HG02981 (cell line): ENCODE measurements around the gene WRAP53.

Experiments used
- ATAC-seq: cut with Tn5 transposase; IDR thresholded peaks from one replicate; pipeline ENCODE4 v1.9.1; 2021; ENCODE audit warnings: mild to moderate bottlenecking, moderate library complexity; ENCODE audit not compliant: unreplicated experiment

WRAP53 gene

DNA sequence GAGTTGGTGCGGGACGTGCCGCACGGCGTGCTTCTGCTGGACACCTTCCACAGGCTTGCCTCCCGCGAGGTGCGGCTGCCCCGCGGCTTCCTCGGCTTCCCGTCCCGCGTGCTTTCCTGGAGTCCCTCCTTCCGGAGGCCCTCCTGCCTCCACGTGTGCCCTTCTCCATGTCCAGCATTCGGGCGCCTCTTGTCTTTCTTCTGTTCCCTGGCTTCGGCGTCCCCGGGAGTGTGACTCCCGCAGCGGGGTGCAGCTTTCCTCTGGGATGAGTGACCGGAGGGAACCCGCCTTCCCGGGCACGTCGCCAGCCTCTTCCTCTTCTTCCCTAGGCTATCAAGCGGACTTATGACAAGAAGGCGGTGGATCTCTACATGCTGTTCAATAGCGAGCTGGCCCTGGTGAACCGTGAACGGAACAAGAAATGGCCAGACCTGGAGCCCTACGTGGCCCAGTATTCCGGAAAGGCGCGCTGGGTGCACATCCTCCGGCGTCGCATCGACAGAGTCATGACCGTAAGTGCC is 52.3 kb downstream of the WRAP53 start:
- no peak for ATAC-seq

DNA sequence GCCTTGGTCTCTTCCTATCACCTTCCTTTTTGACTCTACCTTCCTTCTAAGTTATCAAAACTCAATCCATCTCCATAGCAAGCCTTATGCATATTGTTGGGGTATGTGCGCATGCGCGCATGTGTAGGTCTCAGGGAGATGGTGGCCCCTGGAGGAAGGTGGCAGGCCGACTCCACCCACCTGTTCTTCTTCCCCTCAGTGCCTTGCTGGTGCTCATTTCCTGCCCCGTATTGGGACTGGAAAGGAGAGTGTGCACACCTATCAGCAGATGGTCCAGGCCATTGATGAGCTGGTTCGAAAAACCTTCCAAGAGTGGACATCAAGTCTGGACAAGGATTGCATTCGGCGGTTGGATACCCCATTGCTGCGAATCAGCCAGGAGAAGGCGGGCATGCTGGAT is 54.5 kb downstream of the WRAP53 start:
- no peak for ATAC-seq

DNA sequence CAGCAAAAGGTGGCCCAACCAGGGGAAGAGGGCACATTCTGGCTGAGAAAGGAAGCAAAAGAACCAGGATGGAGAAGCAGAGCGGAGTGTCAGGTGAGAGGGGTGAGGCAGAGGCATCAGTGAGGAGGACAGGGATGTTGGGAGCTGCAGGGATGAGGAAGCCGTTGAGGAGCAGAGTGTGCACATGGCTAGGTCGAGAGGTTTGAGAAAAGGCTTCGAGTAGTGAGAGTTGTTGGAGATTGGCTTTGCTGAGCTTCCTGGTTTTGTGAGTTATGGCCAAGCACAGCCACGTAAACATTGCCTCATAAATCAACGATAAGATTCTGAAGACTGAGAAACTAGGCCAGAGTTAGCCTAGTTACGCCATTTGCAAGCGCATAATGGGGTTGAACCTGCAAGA is 56.1 kb downstream of the WRAP53 start:
- no peak for ATAC-seq

DNA sequence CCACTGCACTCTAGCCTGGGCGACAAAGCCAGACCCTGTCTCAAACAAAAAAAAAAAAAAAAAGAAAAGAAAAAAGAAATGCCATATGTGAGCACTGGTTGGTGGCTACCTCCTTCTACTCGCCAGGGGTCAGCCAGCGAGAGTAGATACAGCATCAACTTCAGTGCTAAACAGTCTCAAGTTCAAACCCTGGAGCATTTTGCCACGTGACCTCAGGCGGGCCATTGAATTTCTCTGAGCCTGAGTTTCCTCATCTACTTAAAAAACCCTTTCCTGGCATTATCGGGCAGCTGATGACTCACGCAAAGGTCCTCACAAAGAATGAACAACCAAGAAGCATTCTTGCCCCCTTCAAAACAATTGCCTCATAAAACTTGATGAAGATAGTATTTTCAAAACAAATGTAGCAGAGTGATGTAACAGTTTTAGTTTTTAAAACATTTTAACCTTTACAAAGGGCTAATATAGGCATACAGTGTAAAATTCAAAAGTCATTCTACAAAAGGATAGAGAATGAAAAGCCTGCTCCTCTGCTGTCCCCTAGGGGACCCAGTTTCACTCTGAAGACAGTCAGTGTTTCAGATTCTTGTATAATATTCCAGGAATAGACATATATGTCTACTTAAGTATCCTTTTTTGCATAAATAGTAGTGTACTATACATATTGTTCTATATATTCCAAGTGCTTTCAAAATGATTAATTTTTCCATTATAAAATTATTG is 57.6 kb downstream of the WRAP53 start:
- no peak for ATAC-seq

DNA sequence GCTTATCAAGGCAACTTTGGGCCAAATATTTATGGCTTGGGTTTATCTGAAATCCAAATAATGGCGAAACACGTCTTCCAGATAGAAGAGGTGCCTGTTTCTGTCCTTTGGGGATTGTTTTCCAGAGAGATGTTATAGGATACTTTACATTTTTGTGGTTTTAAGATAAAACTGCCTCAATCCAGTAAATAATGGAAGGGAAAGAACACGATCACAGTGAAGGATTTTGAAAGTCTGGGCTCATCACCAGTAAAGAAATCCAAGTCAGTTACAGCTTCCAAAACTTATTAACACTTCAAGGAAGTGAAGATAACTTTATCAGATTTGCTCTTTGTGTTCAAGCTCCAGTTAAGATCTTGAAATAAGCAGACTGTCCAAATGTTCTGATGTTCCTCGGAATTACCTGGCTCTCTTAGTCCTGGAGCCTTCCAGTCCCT is 59.4 kb downstream of the WRAP53 start:
- no peak for ATAC-seq

DNA sequence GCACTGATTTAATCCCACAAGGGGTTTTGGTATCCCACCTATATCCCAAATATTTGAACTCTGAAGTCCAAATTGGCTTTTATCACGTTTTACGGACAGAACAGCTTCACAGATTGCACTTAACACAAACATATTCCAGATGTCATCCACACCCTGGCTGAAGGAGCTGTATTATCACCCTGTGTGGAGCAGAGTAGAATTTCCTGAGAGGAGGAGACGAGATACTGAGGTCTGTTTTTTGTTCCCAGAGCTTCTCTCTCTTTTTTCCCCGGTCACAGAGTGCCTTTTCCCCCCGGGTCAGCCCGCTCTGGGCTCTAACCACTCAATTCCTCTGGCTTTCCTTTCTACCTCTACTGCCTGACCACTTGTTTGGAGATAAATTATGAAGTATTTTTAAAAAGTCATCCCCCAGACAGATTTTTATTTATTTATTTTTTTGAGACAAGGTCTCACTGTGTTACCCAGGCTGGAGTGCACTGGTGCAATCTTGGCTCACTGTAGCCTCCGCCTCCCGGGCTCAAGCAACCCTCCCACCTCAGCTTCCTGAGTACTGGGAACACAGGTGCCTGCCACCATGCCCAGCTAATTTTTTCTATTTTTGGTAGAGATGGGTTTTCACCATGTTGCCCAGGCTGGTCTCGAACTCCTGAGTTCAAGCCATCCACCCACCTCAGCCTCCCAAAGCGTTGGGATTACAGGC is 59.9 kb downstream of the WRAP53 start:
- ATAC-seq = no peak

DNA sequence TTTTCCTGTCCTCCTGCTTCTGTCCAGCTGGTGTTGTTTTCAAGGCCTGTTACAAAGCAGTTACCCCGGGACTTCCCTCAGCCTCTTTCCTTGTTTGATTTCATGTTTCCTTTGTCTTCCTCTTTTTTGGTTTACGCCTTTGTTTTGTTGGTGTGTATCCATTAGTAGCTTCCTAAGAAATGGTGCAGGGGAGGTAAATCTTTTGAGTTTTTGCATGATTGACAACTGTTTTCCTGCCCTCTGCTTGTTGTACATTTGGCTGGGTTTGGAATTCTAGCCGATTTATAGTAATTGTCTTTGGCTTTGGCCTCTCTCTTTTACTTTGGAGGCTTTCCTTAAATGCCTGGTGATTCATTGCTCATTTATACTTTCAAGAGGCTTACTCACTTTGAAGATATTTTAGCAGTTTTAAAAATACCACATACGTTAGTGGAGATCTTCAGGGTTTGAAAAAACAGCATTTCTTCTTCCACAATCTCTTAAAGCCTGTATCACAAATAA is 62.1 kb downstream of the WRAP53 start:
- no peak for ATAC-seq
